Left lung (tissue), 10 donors: ENCODE measurements around the gene CATSPERZ. TPM values are rescaled to one million over a fixed set of nuclear protein-coding genes. Genes with fewer than 3 reads are reported as not detected.

ENCODE experiments used
- ATAC-seq: fragments of 200-7000 bp; cut with Tn5 transposase; one replicate; pipeline ENCODE4 v1.9.1; 2020; ENCODE audit warnings: moderate library complexity
- DNase-seq, 4 donors: peaks; one replicate each; pipeline ENCODE4 v3.0.0-alpha.2; 2013 to 2020
- H3K27ac ChIP-seq, 2 donors: fragments of 200-600 bp; sonication (generic) in 1 of 2; one replicate each; pipeline versions ENCODE4 v1.5.0 to v1.8.0; 2020 to 2021
- H3K27me3 ChIP-seq, 2 donors: fragments of 200-600 bp; sonication (generic) in 1 of 2; one replicate each; pipeline versions ENCODE4 v1.5.0 to v1.8.0; 2020 to 2021
- H3K36me3 ChIP-seq, 2 donors: fragments of 200-600 bp; sonication (generic) in 1 of 2; one replicate each; pipeline versions ENCODE4 v1.5.0 to v1.8.0; 2020 to 2021
- H3K4me1 ChIP-seq, 2 donors: fragments of 200-600 bp; one replicate each; pipeline ENCODE4 v1.8.0; 2021
- H3K4me3 ChIP-seq, 2 donors: fragments of 200-600 bp; sonication (generic) in 1 of 2; one replicate each; pipeline versions ENCODE4 v1.5.0 to v1.8.0; 2020 to 2021; ENCODE audit warnings: mild to moderate bottlenecking in 1 of 2
- H3K9me3 ChIP-seq, 2 donors: fragments of 200-600 bp; sonication (generic) in 1 of 2; one replicate each; pipeline versions ENCODE4 v1.5.0 to v1.8.0; 2020 to 2021
- intact Hi-C, 2 donors: fragments of 100-400 bp; cut with DNase I; formaldehyde crosslinking; loops; one replicate each; pipeline versions ENCODE4 v1.11.2 to v1.14.2; 2022
- polyA plus RNA-seq, 6 donors: library from polyadenylated mRNA; unstranded; fragments of 120-200 nt; gene quantifications; one replicate each; pipeline ENCODE4 v1.2.1, GENCODE V29; 2013; ENCODE audit not compliant: insufficient read length in 6 of 6
- total RNA-seq, 2 donors: library from RNA; stranded (reverse); fragmentation: NEBNext Ultra II Directional; extraction: Animal tissue kit (Norgen Biotek cat#: 25700); gene quantifications; one replicate each; pipeline ENCODE4 v1.2.1, GENCODE V29; 2021
- TF ChIP-seq, protein P1 (sequence below), 2 donors: fragments of 200-600 bp; sonication (generic) in 1 of 2; IDR thresholded peaks; one replicate each; pipeline versions ENCODE4 v1.5.0 to v1.8.0; 2021; ENCODE audit warnings: antibody characterized with exemption in 2 of 2
- donor health status: DM: no; HTN: yes; CAD: no.
- donor health status: DM: no; HTN: no; CAD: no.

The CATSPERZ gene
- total and polyA plus RNA-seq, 8 donors: not detected

DNA sequence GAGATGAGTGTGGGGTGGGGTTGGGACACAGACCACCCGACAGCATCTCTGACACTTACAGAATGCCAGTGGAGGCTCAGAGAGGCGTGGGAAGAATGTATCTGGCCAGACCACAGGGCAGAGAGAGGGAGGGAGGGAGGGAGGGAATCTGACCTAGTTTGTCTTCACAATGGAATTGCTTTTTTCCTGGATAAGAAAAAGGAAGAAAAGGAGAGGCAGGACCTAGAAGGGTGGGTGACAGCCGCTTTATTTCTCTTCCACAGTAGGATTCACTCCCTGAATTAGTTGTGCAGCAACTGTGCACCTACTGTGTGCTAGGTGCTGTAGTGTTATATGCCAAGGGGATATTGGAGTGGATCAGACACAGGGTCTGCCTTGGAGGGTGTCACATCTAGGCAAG, 5.4 kb upstream of the CATSPERZ start:
- H3K27me3 ChIP-seq: peaks cover 73 to 99% of the 10 kb centered on the region in 2 donors
- H3K4me1 ChIP-seq: peaks cover 11 to 27% of the 10 kb centered on the region in 2 donors
- H3K36me3 ChIP-seq: no peaks in the 10 kb centered on the region
- no peak overlapping the region for H3K27ac ChIP-seq
- H3K4me3 ChIP-seq: no peak overlapping the region
- ATAC-seq (no peak), DNase-seq (no peak)
- H3K9me3 ChIP-seq: no peaks in the 10 kb centered on the region
- TF ChIP-seq, protein P1, sequence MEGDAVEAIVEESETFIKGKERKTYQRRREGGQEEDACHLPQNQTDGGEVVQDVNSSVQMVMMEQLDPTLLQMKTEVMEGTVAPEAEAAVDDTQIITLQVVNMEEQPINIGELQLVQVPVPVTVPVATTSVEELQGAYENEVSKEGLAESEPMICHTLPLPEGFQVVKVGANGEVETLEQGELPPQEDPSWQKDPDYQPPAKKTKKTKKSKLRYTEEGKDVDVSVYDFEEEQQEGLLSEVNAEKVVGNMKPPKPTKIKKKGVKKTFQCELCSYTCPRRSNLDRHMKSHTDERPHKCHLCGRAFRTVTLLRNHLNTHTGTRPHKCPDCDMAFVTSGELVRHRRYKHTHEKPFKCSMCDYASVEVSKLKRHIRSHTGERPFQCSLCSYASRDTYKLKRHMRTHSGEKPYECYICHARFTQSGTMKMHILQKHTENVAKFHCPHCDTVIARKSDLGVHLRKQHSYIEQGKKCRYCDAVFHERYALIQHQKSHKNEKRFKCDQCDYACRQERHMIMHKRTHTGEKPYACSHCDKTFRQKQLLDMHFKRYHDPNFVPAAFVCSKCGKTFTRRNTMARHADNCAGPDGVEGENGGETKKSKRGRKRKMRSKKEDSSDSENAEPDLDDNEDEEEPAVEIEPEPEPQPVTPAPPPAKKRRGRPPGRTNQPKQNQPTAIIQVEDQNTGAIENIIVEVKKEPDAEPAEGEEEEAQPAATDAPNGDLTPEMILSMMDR (IDR thresholded peaks at IDR 0.05): no peak
- intact Hi-C loops: no loop called here

DNA sequence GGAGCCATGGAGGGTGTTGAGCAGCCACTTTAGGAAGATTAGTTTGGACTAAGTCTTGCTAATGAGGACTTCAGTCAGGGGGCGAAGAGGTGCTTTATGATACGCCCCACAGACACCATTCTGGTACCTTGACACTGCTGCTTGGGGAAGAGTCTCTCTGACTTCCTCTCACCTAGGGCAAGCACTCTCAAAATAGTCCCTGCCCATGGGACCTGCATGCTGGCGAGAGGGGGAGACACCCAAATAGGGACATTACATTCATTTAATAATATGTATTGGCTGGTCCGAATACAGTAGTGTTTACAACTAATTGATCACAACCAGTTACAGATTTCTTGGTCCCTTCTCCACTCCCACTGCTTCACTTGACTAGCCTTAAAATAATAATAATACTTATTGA, 4.4 kb upstream of the CATSPERZ start:
- H3K4me1 ChIP-seq: peaks cover 21 to 37% of the 10 kb centered on the region in 2 donors
- no peak overlapping the region for H3K4me3 ChIP-seq
- H3K9me3 ChIP-seq: no peaks in the 10 kb centered on the region
- no peak overlapping the region for H3K27ac ChIP-seq
- peaks cover 71 to 100% of the 10 kb centered on the region in 2 donors for H3K27me3 ChIP-seq
- intact Hi-C loops: no loop called here
- ATAC-seq: no peak
- H3K36me3 ChIP-seq: no peaks in the 10 kb centered on the region
- DNase-seq: no peak
- TF ChIP-seq, protein P1 (IDR thresholded peaks at IDR 0.05): no peak

- Histone ChIP-seq H3K4me1 (peaks cover 21 to 37% of the 10 kb centered on the region in 2 donors), H3K36me3 (no peaks in the 10 kb centered on the region), H3K9me3 (no peaks in the 10 kb centered on the region), H3K4me3 (no peak overlapping the region), H3K27me3 (peaks cover 66 to 98% of the 10 kb centered on the region in 2 donors), H3K27ac (no peak overlapping the region)
- TF ChIP-seq, protein P1 (IDR thresholded peaks at IDR 0.05): no peak
- DNase-seq (no peak), ATAC-seq (no peak)
- intact Hi-C loops: no loop called here
Observed at GRCh38 chr11:64296236-64296635, 3.9 kb upstream of the CATSPERZ start.

GRCh38 chr11:64296830-64297698, 3.1 kb upstream of the CATSPERZ start:
- DNase-seq (no peak), ATAC-seq (no peak)
- peaks cover 58 to 90% of the 10 kb centered on the region in 2 donors for H3K27me3 ChIP-seq
- peaks cover 18 to 32% of the 10 kb centered on the region in 2 donors for H3K4me1 ChIP-seq
- H3K27ac ChIP-seq: no peak overlapping the region
- TF ChIP-seq, protein P1 (IDR thresholded peaks at IDR 0.05): no peak
- H3K36me3 ChIP-seq: no peaks in the 10 kb centered on the region
- no peak overlapping the region for H3K4me3 ChIP-seq
- intact Hi-C loops: no loop called here
- H3K9me3 ChIP-seq: no peaks in the 10 kb centered on the region

DNA sequence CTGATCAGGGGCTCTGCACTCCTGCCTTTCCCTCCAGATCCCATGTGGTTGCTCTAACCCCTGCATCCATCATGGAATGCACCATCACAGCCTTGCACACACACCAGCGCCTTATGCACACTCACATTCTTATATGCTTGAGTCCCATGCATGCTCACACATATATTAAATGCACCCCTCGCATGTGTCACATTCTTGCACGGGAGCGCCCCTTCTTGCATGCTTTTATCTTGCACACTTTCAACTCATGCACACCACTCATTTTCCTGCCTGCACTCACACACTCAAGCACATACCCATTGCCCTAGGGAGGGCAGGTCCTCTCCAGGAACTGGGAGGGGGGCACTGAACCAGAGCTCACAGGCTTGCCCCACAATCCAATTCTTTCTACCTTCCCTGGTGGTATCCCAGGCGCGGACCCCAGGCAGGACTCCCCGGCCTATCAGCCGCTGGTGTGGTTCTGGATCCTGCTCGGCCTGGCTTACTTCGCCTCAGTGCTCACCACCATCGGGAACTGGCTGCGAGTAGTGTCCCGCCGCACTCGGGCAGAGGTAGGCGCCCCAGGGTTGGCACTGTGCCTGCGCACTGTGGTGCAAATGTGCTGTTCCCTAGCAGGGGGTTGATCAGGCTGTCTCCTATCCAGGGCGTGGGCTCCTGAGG, 2.3 kb upstream of the CATSPERZ start:
- DNase-seq (no peak), ATAC-seq (no peak)
- no peak overlapping the region for H3K27ac ChIP-seq
- intact Hi-C loops: no loop called here
- H3K36me3 ChIP-seq: no peaks in the 10 kb centered on the region
- no peak overlapping the region for H3K4me3 ChIP-seq
- TF ChIP-seq, protein P1 (IDR thresholded peaks at IDR 0.05): no peak
- H3K9me3 ChIP-seq: no peaks in the 10 kb centered on the region
- H3K4me1 ChIP-seq: peaks cover 15 to 26% of the 10 kb centered on the region in 2 donors
- H3K27me3 ChIP-seq: peaks cover 50 to 82% of the 10 kb centered on the region in 2 donors
